GM12872 (cell line): ENCODE data around the gene RBM17.

ENCODE experiments used
- CTCF ChIP-seq: IDR thresholded peaks from 3 replicates; pipeline ENCODE4 v1.5.1; 2011; ENCODE audit warnings: low read depth, mild to moderate bottlenecking, low read length, moderate library complexity; ENCODE audit not compliant: insufficient read depth

Gene RBM17

GRCh38 chr10:6062101-6062771, 26.6 kb upstream of the RBM17 start, which contains the start of gene IL2RA:
Gene IL2RA (minus strand): TSS chr10:6062367. CDS start chr10:6062151, 216 bp downstream.
- no peak for TF ChIP-seq CTCF

- no peak for TF ChIP-seq CTCF
Measured at GRCh38 chr10:6064119-6064518, 24.7 kb upstream of the RBM17 start.

GRCh38 chr10:6065406-6065805, 23.4 kb upstream of the RBM17 start:
- TF ChIP-seq CTCF: no peak

GRCh38 chr10:6065835-6066234, 23.0 kb upstream of the RBM17 start:
- no peak for TF ChIP-seq CTCF

GRCh38 chr10:6067457-6067856, 21.4 kb upstream of the RBM17 start:
- TF ChIP-seq CTCF: no peak

GRCh38 chr10:6068006-6068405, 20.8 kb upstream of the RBM17 start:
- TF ChIP-seq CTCF: no peak

- no peak for TF ChIP-seq CTCF
Measured at GRCh38 chr10:6068422-6068821, 20.4 kb upstream of the RBM17 start.
